GM18909 (cell line): Measurements from ENCODE around the gene SHISA9.

Experiments used
- ATAC-seq: cut with Tn5 transposase; IDR thresholded peaks from one replicate; pipeline ENCODE4 v1.9.1; 2021; ENCODE audit warnings: mild to moderate bottlenecking; ENCODE audit not compliant: unreplicated experiment, poor library complexity

SHISA9 gene

DNA sequence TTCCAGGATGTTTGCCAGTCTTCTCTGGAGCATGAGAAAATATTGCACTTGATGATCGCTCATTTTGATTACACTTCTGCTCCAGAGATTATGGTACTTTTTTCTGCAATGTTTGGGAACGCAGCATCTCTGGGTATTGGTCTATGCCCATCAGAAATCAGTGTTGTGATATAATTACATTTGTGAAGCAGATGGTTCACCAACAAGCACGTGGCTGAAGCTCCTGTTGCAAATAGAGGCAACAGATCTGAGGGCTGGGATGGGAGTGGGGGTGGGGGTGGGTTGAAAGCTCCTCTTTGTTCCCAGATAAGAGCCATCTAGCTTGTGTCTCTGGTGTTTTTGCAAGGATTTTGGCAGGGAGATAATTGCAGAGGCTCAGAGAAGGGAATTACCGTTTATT lies 252.3 kb downstream of the SHISA9 start:
- ATAC-seq = no peak

DNA sequence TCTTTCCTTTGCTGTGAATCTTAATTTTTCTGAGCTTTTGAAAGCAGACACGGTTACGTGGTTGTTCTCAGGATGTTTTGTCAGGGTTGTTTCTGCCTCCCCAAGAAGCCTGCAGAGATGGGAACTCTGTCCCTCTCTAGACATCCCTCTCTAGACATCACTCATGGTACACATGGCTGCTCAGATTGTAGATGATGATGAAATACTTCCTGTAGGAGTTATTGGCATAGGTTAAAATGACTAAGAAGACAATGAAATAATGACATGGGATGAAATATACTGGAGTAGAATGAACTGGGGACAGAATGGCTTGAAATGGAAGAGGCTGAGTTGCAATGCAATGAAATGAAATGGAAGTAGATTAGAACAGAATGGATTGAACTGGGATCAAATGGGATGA lies 253.4 kb downstream of the SHISA9 start:
- ATAC-seq = no peak

DNA sequence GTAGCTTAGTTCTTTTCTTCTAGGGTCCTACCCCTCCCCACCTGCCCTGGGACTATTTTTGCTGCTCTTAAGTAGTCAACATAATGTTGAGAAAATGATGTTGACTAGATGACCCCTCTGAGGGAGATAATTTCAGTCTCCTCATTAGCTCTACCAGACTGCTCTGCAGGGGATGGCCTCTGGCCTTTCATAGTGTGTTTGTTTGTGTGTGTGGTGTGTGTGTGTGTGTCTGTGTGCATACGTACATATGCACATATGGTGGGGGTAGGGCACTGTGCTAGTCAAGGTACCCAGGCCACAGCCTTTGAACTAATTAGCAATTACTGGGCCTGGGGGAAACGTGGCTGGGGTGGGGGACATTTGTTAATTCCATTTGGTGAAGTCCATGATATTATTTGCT lies 254.0 kb downstream of the SHISA9 start:
- ATAC-seq = no peak

DNA sequence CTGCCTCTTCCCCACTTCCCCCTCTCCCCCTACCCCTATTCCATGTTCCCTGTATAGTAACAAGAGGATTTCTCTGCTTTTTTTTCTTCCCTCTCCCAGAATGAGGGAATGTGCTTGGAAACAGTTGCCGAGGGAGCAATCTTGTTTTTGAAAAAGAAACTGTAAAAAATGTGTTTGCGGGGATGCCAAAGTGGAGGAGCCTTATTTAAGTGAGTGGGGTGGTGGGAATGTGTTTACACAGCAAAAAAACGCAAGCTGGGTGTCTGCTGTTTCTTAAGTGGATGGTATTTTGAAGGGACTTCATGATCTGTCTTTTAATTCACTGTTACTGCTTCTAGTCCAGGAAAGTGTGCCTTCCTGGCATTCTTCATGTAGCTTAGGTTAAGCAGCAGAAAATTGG lies 254.4 kb downstream of the SHISA9 start:
- no peak for ATAC-seq

DNA sequence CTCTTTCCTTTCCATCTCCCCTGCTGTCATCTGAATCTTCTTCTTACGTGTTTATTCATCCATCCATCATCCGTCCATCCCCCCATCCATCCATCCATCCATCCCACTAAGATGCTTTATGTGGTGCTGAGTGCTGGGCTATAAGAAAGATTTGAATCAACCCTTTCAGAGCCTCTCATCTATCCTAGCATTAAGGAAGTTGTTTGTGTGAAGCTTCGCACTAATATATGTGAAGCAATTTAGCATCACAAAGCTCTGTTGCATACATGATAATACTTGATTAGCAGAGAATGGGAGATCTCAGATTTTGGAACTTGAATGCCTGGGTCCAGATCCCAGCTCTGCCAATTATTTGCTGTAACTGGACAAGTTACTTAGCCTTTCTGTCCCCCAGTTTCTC lies 255.7 kb downstream of the SHISA9 start:
- no peak for ATAC-seq

DNA sequence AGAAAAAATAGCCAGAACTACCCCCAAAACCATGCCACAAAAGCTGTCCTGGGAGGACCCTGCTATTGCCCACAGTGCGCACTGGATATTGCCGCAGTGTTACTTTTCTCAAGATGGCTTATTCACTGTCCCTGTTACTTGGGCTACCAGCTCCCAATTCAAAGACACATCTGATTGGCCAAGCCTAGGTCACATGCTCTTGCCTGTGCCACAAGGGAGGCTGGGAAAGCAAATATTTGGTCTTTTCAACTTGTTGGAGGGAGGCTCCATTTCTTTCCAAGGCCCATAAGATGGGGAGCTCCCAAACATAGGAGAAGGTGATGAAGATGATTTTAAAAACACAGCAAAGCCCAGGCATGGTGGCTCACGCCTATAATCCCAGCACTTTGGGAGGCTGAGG lies 257.0 kb downstream of the SHISA9 start:
- no peak for ATAC-seq

DNA sequence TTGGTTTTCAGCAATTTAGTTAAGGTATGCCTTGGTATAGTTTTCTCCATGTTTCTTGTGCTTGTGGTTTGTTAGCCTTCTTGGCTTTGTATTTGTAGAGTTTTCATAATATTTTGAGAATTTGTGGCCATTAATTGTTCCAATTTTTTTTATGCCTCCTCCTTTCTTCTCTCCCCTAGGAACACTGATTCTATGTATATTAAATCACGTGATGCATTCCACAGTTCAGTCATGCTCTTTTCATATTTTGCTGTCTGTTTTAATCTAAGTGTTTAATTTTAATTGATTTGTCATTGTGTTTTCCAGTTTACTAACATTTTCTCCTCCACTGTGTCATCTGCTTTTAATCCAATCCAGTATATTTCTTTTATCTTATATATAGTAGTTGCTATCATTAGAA lies 263.6 kb downstream of the SHISA9 start:
- ATAC-seq = no peak

DNA sequence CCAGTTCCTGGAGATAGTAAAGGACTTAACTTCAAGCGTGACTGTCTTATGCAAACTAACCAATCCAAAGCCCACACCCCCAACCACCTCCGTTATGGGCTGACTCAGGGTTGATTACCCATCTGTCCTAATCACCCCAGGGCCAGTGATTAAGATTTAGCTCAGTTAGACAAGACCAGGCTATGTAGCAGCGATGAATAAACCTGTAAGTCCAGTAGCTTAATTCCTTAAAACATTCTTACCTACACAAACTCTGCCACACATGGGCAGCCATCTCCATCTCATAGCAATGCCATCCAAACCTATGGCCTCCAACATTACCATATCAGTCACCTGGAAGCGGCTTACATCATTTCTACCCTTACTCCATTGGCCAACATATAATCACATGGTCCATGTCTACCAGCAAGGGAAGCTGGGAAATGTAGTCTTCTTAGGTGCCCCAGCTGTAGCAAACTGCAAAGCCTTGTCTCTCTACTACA lies 266.7 kb downstream of the SHISA9 start:
- ATAC-seq = no peak

DNA sequence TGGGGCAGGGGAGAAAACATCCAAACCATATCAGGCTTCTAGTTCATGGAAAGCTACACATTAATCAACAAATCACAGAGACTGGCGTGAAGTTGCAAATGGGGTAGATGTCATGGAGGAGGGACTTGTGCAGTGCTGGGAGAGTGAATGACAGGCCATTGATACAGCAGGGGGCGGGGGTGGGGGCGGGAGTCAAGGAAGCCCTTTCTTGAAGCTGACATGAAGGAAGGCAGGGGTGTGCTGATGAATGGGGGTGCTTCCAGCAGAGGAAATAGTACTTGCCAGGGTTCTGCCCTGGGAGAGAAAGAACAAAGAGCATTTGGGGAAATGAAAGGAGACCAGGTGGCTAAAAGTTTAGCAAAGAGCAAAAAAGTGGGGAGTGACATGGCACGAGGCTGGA lies 269.9 kb downstream of the SHISA9 start:
- ATAC-seq = no peak

DNA sequence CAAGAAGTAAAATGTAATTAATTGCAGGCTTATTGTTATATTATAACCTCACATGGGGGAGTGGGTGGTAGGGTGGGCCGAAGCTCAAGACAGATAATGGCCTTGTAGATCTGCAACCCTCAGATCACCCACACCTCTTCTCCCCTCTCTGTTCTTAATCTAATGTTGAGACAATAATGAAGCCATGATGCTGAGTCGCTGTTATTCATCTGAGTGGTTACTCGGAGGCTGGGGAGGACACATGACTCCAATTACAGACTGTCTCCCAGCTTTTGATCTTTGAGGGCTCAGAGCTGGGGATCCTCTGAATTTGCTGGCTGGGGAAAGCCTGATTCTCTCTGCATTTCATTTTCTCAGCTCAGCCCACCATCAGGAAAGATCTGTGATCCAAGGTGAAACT lies 275.3 kb downstream of the SHISA9 start:
- ATAC-seq = no peak

DNA sequence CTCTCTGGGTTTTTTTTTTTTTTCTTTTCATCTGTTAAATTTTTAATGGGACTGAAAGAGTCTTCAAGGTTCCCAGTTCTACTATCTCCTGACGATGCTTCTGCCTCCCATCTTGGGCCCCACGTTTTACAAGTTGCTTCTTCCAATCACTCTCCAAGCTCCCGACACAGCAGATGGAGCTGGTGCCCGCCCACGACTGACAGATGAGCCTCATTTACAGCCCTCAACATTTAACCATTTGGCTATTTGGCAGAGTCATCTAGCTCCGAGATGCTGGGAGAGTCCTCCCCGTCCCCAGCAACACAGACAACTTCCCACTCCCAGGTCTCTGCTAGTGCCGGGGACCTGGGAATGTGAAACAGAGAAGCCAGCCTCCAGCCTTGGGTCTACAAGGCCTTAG lies 276.9 kb downstream of the SHISA9 start:
- ATAC-seq = no peak

DNA sequence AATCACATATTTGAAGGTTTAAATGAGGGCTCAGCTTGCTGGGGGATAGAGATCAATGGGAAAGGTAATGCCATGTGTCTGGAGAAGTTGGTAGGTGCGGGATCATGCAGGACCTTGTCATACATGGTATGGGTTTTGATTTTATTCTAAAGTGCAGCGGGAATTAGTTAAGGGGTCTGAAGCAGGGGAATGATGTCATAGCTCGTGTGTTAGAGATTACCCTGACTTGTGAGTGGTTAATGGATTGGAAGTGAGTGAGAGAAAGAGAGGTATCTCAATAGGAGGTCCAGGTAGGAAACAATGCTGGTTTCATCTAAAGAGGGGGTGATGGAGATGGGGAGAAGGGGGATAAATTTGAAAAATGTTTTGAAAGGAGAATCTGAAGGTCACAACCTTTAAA lies 280.0 kb downstream of the SHISA9 start:
- ATAC-seq = no peak

DNA sequence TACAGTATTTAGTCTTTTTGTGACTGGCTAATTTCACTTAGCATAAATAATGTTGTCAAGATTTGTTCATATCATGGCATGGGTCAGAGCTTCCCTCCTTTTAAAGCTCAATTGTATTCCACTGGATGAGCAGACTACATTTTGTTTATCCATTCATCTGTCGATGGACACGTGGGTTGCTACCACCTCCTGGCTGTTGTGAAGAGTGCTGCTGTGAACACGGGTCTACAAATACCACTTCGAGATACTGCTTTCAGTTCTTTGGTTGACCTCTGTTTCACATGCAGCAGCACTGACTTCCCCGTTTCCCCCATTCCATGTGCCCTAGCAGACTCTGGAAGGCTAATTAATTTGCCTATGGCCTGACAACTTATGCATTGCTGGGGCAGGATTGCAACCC lies 285.4 kb downstream of the SHISA9 start:
- no peak for ATAC-seq

DNA sequence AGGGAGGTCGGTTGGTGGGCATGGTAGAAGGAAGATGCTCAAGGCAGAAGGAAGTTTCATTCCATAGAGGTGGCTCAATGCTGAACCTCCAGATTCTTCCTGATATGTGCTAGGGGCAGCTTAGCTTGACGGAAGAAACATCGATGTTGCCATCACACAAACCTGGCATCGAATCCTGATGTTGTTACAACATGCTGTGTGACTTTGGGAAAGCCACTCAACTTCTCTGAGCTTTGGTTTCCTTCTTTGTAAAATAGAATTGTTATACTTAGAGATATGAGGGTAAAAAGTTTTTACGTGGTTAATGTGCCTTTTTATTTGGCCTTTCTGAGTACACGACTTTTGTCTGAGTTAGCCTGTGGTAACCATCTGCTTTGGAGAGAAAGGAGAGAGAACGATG lies 287.9 kb downstream of the SHISA9 start:
- ATAC-seq = no peak

DNA sequence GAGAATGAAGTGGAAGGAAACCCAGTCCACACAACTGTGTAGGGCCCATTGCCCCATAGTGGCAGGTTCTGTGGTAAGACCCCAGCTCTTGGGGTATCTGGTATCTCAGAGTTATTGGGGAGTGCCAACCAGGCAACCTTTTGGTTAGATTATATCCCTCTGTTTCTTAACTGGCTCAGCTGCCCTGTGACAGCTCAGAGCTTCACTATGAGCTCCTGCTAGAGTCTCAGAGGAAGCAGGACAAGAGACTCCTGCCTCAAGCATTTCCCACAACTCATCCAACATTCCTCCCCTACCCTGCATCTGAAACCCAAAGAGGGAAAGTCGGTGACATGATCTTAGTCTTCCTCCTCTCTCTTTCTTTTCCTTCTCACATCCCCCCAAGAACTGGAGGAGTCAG lies 292.3 kb downstream of the SHISA9 start:
- no peak for ATAC-seq

DNA sequence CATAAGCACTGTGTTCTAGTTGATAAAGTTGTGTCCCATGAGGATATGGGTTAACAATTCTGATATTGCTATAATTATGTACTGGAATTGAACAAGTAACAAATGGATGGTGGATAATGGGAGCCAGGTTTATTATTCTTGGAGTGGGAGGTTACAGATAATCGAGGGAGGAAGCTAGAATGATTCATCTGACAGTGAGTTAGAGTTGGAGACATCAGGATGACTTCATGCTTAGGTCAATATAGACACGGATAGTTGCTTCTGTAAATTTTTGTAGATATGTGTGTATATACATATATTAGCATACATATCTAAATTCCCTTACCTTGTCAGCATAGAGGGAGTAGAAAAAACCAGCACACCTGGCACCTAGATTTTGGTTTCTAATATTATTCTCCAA lies 293.4 kb downstream of the SHISA9 start:
- no peak for ATAC-seq

DNA sequence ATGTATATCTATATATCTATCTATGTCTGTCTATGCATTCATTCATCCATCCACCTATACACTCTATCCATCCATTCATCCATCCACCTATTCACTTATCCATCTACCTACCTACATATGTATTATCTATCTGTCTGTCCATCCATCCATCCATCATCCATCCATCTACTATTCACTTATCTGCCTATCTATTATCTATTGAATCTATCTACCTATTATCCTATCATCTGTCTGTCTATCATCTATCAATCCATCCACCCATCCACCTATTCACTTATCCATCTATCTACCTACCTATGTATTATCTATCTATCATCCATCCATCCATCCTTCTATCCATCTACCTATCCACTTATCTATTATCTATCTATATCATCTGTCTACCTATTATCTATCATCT lies 302.3 kb downstream of the SHISA9 start:
- ATAC-seq = no peak

DNA sequence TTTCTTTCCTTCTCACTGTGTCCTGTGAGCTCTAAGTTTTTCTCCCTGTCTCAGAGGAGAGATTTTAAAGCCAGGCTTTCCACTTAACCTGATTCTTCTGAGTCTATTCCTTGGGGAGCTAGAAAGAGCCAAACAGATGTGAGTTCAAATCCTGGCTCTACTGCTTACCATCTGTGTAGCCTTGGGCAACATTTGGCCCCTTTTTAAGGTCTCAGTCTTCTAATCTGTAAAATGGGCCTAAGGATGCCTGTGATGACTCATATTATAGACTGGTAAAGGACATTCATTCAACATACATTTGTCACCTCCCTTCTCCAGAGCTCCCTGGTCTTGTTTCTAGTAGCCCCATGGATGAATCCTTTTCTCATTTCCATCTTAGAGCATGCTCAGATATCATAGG lies 304.0 kb downstream of the SHISA9 start:
- ATAC-seq = no peak

DNA sequence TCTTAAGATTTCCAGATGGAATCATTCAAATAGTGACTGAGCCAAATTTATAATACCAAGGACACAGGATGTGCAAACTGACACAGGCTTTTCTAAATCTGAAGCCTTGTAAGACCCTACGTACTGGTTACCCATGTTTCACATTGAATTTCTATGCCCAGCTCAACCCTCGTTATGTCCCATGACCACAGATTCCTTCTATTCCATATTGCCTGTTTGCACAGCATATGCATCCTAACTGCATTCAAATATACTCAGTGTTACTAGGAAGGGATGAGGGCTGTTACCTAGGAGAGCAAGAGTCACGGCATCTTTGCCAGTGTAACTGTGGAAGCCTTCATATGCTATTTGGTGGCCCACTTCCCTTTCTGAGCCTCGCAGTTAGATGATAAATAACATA lies 305.2 kb downstream of the SHISA9 start:
- ATAC-seq = no peak

DNA sequence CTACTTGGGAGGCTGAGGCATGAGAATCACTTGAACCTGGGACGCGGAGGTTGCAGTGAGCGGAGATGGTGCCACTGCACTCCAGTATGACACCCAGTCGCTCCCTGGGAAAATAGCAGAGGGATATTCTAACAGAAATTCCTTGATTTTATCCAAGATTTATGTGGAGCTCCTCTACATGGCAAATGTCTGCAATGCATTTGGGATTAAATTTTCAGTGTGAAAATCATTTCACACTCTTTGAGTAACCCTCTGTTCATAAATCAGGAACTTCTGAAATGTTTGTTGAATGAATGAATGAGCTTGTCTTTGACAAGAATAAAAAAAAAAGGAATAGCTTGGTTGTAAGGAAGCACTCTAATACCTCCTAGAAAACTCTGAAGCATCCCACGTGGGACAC lies 305.8 kb downstream of the SHISA9 start:
- ATAC-seq = no peak

DNA sequence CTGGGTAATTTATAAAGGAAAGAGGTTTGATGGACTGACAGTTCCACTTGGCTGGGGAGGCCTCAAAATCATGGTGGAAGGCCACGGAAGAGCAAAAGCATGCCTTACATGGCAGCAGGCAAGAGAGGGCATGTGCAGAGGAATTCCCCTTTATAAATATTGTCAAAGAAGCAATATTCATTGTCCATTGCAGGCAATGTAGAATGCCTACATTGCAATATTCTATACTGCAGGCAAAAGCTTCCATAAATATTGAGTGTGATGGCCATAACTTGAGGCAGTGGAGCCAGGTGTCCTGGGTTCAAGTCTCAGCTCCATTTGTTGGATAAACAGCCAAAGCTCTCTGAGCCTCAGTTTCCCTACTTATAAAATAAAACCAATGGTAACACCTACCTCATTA lies 322.3 kb downstream of the SHISA9 start:
- ATAC-seq = no peak

DNA sequence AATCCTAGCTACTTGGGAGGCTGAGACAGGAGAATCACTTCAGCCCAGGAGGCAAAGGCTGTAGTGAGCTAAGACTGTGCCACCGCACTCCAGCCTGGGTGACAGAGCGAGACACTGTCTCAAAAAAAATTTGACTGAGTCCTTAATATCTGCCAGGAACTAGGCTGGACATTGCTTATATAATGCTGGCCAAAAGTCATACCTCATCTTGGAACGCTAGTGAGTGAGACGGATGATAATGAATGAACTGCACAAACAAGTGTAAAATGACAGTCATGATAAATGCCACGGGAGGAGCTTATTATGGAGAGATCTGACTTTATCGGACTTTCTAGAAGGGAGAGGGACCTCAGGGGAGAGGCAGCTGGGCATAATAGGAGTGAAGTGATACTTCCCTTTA lies 327.6 kb downstream of the SHISA9 start:
- ATAC-seq = no peak

DNA sequence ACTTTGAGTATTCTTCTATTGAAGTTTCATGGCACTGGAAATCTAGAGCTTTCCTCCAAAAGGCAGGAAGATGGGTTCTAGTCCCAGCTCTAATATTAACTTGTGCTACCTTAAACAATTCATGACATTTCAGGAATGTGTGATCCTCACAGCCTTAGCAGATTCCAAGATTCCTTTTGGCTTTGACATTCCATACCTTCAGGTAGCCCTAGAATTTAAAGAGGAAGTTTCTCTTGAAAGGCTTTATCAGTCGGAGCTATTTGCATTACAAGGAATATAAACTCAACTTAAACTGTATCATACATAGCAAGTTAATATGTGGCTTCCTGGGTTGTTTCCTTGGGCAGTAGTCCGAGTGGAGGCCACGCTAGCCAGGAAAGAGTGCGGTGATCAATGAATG lies 330.0 kb downstream of the SHISA9 start:
- no peak for ATAC-seq
